GM12878 (cell line): ENCODE data around the gene RERE. TPM values are rescaled to one million over a fixed set of nuclear protein-coding genes. Genes with fewer than 3 reads are reported as not detected.

ENCODE experiments used
- ATAC-seq: fragments of 200-7000 bp; cut with Tn5 transposase; 3 replicates; pipeline ENCODE4 v1.9.1; 2020; ENCODE audit warnings: mild to moderate bottlenecking, moderate library complexity
- BruUV-seq: library from RNA; stranded (reverse); fragments of 400-500 nt; replicated peaks from 2 replicates; lab custom pipeline; 2021; lab: Mats Ljungman, UMichigan
- CTCF ChIA-PET: fragments of 300-600 bp; sonication (Branson Sonifier 250); formaldehyde crosslinking; extraction: SDS; loops from one replicate; lab custom pipeline; 2021; ENCODE audit warnings: inconsistent platforms; lab: Yijun Ruan, JAX
- POLR2A ChIA-PET: fragments of 350-600 bp; formaldehyde crosslinking; extraction: SDS; loops from one replicate; lab custom pipeline; 2021; ENCODE audit warnings: inconsistent platforms; lab: Charles Lee
- RAD21 ChIA-PET: fragments of 300-600 bp; sonication (Branson Sonifier 250); formaldehyde crosslinking; loops from one replicate; lab custom pipeline; 2023; ENCODE audit warnings: antibody characterized with exemption; ENCODE audit not compliant: unreplicated experiment; lab: Charles Lee
- SMC1A ChIA-PET: fragments of 300-600 bp; sonication (Branson Sonifier 250); formaldehyde crosslinking; loops from one replicate; lab custom pipeline; 2023; ENCODE audit not compliant: unreplicated experiment, uncharacterized antibody; lab: Charles Lee
- DNase-seq: peaks from one replicate; pipeline ENCODE4 v3.0.0-alpha.2; 2011; ENCODE audit warnings: low read depth, low spot score
- FAIRE-seq: peaks from 3 replicates; lab custom pipeline; 2011; peaks lifted over from hg19 to GRCh38; lab: Jason Lieb, UNC
- H2AFZ ChIP-seq: 2 replicates; pipeline ENCODE4 v1.6.0; 2011; ENCODE audit warnings: low read depth, low read length, control low read depth; ENCODE audit not compliant: control insufficient read depth
- H3K27ac ChIP-seq: 2 replicates; pipeline ENCODE4 v1.5.1; 2011; ENCODE audit warnings: control low read depth; ENCODE audit not compliant: control insufficient read depth, insufficient read depth
- H3K27me3 ChIP-seq, 2 experiments: replicated peaks in 1 of 2; 2 replicates each; pipeline versions ENCODE4 v1.6.0 to v1.6.1; 2011; ENCODE audit warnings: low read length in 1 of 2; ENCODE audit not compliant: control insufficient read depth in 2 of 2, insufficient read depth in 2 of 2
- H3K36me3 ChIP-seq, 2 experiments: 2 replicates each; pipeline ENCODE4 v1.5.1; 2011; ENCODE audit warnings: low read length in 1 of 2; ENCODE audit not compliant: control insufficient read depth in 2 of 2, insufficient read depth in 2 of 2
- H3K4me1 ChIP-seq: 2 replicates; pipeline ENCODE4 v1.6.1; 2011; ENCODE audit warnings: mild to moderate bottlenecking, low read length, moderate library complexity, mixed read lengths; ENCODE audit not compliant: control insufficient read depth, insufficient read depth
- H3K4me2 ChIP-seq: 2 replicates; pipeline ENCODE4 v1.6.0; 2011; ENCODE audit warnings: control low read depth; ENCODE audit not compliant: control insufficient read depth, insufficient read depth
- H3K4me3 ChIP-seq: fragments of 200-600 bp; sonication (generic); 2 replicates; pipeline ENCODE4 v1.5.1; 2016
- H3K79me2 ChIP-seq: 2 replicates; pipeline ENCODE4 v1.6.0; 2011; ENCODE audit warnings: low read length; ENCODE audit not compliant: control insufficient read depth, insufficient read depth
- H3K9ac ChIP-seq: 2 replicates; pipeline ENCODE4 v1.8.0; 2011; ENCODE audit warnings: low read length, control low read depth, mixed read lengths; ENCODE audit not compliant: control insufficient read depth, insufficient read depth
- H3K9me3 ChIP-seq: replicated peaks from 3 replicates; pipeline ENCODE4 v1.5.1; 2011; ENCODE audit warnings: mild to moderate bottlenecking, low read length; ENCODE audit not compliant: control insufficient read depth, insufficient read depth
- H4K20me1 ChIP-seq: 2 replicates; pipeline ENCODE4 v1.6.0; 2011; ENCODE audit not compliant: control insufficient read depth, insufficient read depth
- BACH1 ChIP-seq: fragments of 450-650 bp; IDR thresholded peaks from 2 replicates; pipeline ENCODE4 v1.6.1; 2017; ENCODE audit warnings: mild to moderate bottlenecking, borderline replicate concordance
- CBX3 ChIP-seq: fragments of 200-600 bp; sonication (generic); IDR thresholded peaks from 2 replicates; pipeline ENCODE4 v1.6.1; 2016; ENCODE audit warnings: low read depth, borderline replicate concordance
- CBX5 ChIP-seq: sonication (generic); IDR thresholded peaks from 2 replicates; pipeline ENCODE4 v1.6.1; 2016; ENCODE audit warnings: low read depth, moderate library complexity, mild to moderate bottlenecking, inconsistent platforms
- CREB1 ChIP-seq: IDR thresholded peaks from 2 replicates; pipeline ENCODE4 v1.6.1; 2012; ENCODE audit warnings: low read depth, mild to moderate bottlenecking, inconsistent platforms
- EZH2 ChIP-seq: IDR thresholded peaks from 2 replicates; pipeline ENCODE4 v1.6.1; 2012; ENCODE audit warnings: low read depth, mild to moderate bottlenecking, control low read depth, inconsistent platforms, low read length, borderline replicate concordance; ENCODE audit not compliant: control insufficient read depth
- LARP7 ChIP-seq: fragments of 450-650 bp; IDR thresholded peaks from 2 replicates; pipeline ENCODE4 v1.6.1; 2017; ENCODE audit warnings: mild to moderate bottlenecking
- MEF2B ChIP-seq: fragments of 450-650 bp; IDR thresholded peaks from 2 replicates; pipeline ENCODE4 v1.6.1; 2018; ENCODE audit warnings: mild to moderate bottlenecking, moderate library complexity; ENCODE audit not compliant: partially characterized antibody, poor library complexity, severe bottlenecking
- MYC ChIP-seq: IDR thresholded peaks from 2 replicates; pipeline ENCODE4 v1.6.1; 2011; ENCODE audit warnings: mild to moderate bottlenecking, low read length, moderate library complexity, inconsistent platforms; ENCODE audit not compliant: insufficient read depth, insufficient replicate concordance, insufficient read length, severe bottlenecking
- PAX8 ChIP-seq: fragments of 450-650 bp; IDR thresholded peaks from 2 replicates; pipeline ENCODE4 v1.6.1; 2017; ENCODE audit warnings: mild to moderate bottlenecking, moderate library complexity
- POLR2A ChIP-seq: IDR thresholded peaks from 2 replicates; pipeline ENCODE4 v1.6.1; 2011; ENCODE audit warnings: low read depth, mild to moderate bottlenecking, low read length
- RELB ChIP-seq: fragments of 450-650 bp; IDR thresholded peaks from 2 replicates; pipeline ENCODE4 v1.6.1; 2017; ENCODE audit warnings: low read depth, mild to moderate bottlenecking, moderate library complexity
- RUNX3 ChIP-seq: IDR thresholded peaks from 2 replicates; pipeline ENCODE4 v1.6.1; 2012; ENCODE audit warnings: low read length, inconsistent platforms
- SMAD5 ChIP-seq: IDR thresholded peaks from 2 replicates; pipeline ENCODE4 v1.6.1; 2016; ENCODE audit warnings: antibody characterized with exemption, low read depth
- SPI1 ChIP-seq: IDR thresholded peaks from 2 replicates; pipeline ENCODE4 v1.6.1; 2011; ENCODE audit warnings: low read depth, mild to moderate bottlenecking, low read length, moderate library complexity, borderline replicate concordance; ENCODE audit not compliant: insufficient read depth
- TCF12 ChIP-seq: IDR thresholded peaks from 2 replicates; pipeline ENCODE4 v1.6.1; 2011; ENCODE audit warnings: low read depth, mild to moderate bottlenecking, low read length
- USF1 ChIP-seq: IDR thresholded peaks from 2 replicates; pipeline ENCODE4 v1.6.1; 2011; ENCODE audit warnings: borderline replicate concordance, low read depth, mild to moderate bottlenecking, moderate library complexity, mixed read lengths, low read length; ENCODE audit not compliant: insufficient read depth; ENCODE audit errors: extremely low read length
- YY1 ChIP-seq: IDR thresholded peaks from 2 replicates; pipeline ENCODE4 v1.6.1; 2011; ENCODE audit warnings: low read depth, mild to moderate bottlenecking, low read length
- WGBS: methylation state at CpG from one replicate; pipeline ENCODE4 v1.1.6; 2016; ENCODE audit warnings: low lambda C conversion rate; ENCODE audit not compliant: insufficient replicate concordance, insufficient coverage; ENCODE audit errors: missing lambda C conversion rate; 5-methylcytosine and 5-hydroxymethylcytosine counted together
- in situ Hi-C: fragments of 300-500 bp; cut with MboI; formaldehyde crosslinking; loops from 9 replicates; pipeline ENCODE4 v1.14.3; 2018; ENCODE audit warnings: mixed read lengths
- intact Hi-C: fragments of 100-400 bp; cut with micrococcal nuclease; formaldehyde crosslinking; loops from one replicate; pipeline ENCODE4 v1.14.2; 2022; ENCODE audit not compliant: unreplicated experiment
- polyA plus RNA-seq, 11 experiments: library from polyadenylated mRNA; depleted of rRNA in 4 of 11; unstranded in 6 of 11; stranded (reverse) in 5 of 11; fragments of >200 nt; fragmentation: Nextera tagmentation in 4 of 11; fragmentation: Illumina TruSeq in 1 of 11; extraction: Ambion mirVana in 4 of 11; extraction: Trizol in 1 of 11; gene quantifications; 1 replicate in 1 of 11; 2 replicates in 10 of 11; pipeline versions ENCODE4 v1.2.1 to v1.2.3, GENCODE V29; 2011 to 2016; ENCODE audit warnings: inconsistent platforms in 2 of 11, missing spikeins in 2 of 11, low read depth in 1 of 11
- total RNA-seq, 4 experiments: library from RNA; depleted of rRNA in 3 of 4; stranded (reverse); fragments of >200 nt in 3 of 4; fragmentation: Illumina TruSeq in 1 of 4; extraction: Trizol in 1 of 4; gene quantifications; 2 replicates each; pipeline versions ENCODE4 v1.2.1 to v1.2.3, GENCODE V29; 2013 to 2021
- TF ChIP-seq, protein P1 (sequence below): IDR thresholded peaks from 2 replicates; pipeline ENCODE4 v1.6.1; 2012; ENCODE audit warnings: mild to moderate bottlenecking, low read depth, low read length

The RERE gene
- total and polyA plus RNA-seq, 10 of the 15 experiments (the other 5 are each of a cell fraction or from before 2014, with no cell fraction given) = 5.2 to 60.5 (median 20.2) TPM

GRCh38 chr1:8866173-8866791 lies 48.8 kb upstream of the RERE start:
- ChIA-PET RAD21 (interaction anchor here (0.9 kb wide), 1 partner anchor 53 kb away, joined by 3 read pairs; no protein-coding TSS in a partner anchor), POLR2A (interaction anchor here (0.5 to 2.3 kb wide), 4 partner anchors 12 to 131 kb away, joined by 3 to 9 read pairs (median 4); partner anchors contain the start of gene ENO1), SMC1A (interaction anchor here (0.9 to 1.3 kb wide), 3 partner anchors 14 to 51 kb away, joined by 3 read pairs; no protein-coding TSS in a partner anchor), CTCF (interaction anchor here (1.1 to 3.4 kb wide), 5 partner anchors 8 to 139 kb away, joined by 4 to 14 read pairs (median 7); no protein-coding TSS in a partner anchor)
- intact Hi-C loops = no loop called here
- H3K9ac ChIP-seq = no peak overlapping the region
- ATAC-seq (no peak), DNase-seq (no peak), FAIRE-seq (no peak)
- 95% methylated on average over 10 of the region's 10 CpGs for WGBS
- no peaks in the 10 kb centered on the region for H3K27me3 ChIP-seq
- H3K4me1 ChIP-seq = peaks cover 12% of the 10 kb centered on the region
- BruUV-seq = no TSS peak
- H4K20me1 ChIP-seq = peaks cover 42% of the 10 kb centered on the region
- no peaks in the 10 kb centered on the region for H3K9me3 ChIP-seq
- no peak overlapping the region for H3K4me2 ChIP-seq
- peaks cover 47% of the 10 kb centered on the region for H3K79me2 ChIP-seq
- no peak overlapping the region for H3K4me3 ChIP-seq
- no peak overlapping the region for H2AFZ ChIP-seq
- in situ Hi-C loops = no loop called here
- H3K27ac ChIP-seq = no peak overlapping the region
- H3K36me3 ChIP-seq = peaks cover 72 to 76% of the 10 kb centered on the region in 2 experiments
- no peak for TF ChIP-seq USF1
- no peak for TF ChIP-seq CREB1
- TF ChIP-seq MEF2B = no peak
- no peak for TF ChIP-seq PAX8
- TF ChIP-seq BACH1 = 0 out of 2 replicates have a peak, but pooled peaks have one; percentile 35
- TF ChIP-seq RUNX3 = no peak
- TF ChIP-seq CBX5 = no peak
- TF ChIP-seq SMAD5 = 0 out of 2 replicates have a peak, but pooled peaks have one; percentile 9
- TF ChIP-seq LARP7 = no peak
- no peak for TF ChIP-seq MYC
- TF ChIP-seq CBX3 = no peak
- 0 out of 2 replicates have a peak, but pooled peaks have one; percentile 33 for TF ChIP-seq POLR2A
- no peak for TF ChIP-seq TCF12
- TF ChIP-seq YY1 = no peak
- TF ChIP-seq, protein P1, sequence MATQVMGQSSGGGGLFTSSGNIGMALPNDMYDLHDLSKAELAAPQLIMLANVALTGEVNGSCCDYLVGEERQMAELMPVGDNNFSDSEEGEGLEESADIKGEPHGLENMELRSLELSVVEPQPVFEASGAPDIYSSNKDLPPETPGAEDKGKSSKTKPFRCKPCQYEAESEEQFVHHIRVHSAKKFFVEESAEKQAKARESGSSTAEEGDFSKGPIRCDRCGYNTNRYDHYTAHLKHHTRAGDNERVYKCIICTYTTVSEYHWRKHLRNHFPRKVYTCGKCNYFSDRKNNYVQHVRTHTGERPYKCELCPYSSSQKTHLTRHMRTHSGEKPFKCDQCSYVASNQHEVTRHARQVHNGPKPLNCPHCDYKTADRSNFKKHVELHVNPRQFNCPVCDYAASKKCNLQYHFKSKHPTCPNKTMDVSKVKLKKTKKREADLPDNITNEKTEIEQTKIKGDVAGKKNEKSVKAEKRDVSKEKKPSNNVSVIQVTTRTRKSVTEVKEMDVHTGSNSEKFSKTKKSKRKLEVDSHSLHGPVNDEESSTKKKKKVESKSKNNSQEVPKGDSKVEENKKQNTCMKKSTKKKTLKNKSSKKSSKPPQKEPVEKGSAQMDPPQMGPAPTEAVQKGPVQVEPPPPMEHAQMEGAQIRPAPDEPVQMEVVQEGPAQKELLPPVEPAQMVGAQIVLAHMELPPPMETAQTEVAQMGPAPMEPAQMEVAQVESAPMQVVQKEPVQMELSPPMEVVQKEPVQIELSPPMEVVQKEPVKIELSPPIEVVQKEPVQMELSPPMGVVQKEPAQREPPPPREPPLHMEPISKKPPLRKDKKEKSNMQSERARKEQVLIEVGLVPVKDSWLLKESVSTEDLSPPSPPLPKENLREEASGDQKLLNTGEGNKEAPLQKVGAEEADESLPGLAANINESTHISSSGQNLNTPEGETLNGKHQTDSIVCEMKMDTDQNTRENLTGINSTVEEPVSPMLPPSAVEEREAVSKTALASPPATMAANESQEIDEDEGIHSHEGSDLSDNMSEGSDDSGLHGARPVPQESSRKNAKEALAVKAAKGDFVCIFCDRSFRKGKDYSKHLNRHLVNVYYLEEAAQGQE = no peak
- TF ChIP-seq SPI1 = no peak
- no peak for TF ChIP-seq RELB
- TF ChIP-seq EZH2 = no peak
